Suprapubic skin (tissue), 4 donors: ENCODE measurements around the gene CD63. TPM values are rescaled to one million over a fixed set of nuclear protein-coding genes. Genes with fewer than 3 reads are reported as not detected.

Experiments used
- DNase-seq, 2 donors: peaks; one replicate each; pipeline ENCODE4 v3.0.0-alpha.2; 2019; ENCODE audit warnings: low spot score in 2 of 2
- H3K27ac ChIP-seq: fragments of 200-600 bp; sonication (generic); one replicate; pipeline ENCODE4 v1.5.1; 2019
- H3K27me3 ChIP-seq: fragments of 200-600 bp; sonication (generic); one replicate; pipeline ENCODE4 v1.5.1; 2019
- H3K36me3 ChIP-seq: fragments of 200-600 bp; sonication (generic); one replicate; pipeline ENCODE4 v1.5.1; 2019
- H3K4me1 ChIP-seq: fragments of 200-600 bp; sonication (generic); one replicate; pipeline ENCODE4 v1.5.1; 2019
- H3K4me3 ChIP-seq: fragments of 200-600 bp; sonication (generic); one replicate; pipeline ENCODE4 v1.5.1; 2019; ENCODE audit warnings: mild to moderate bottlenecking
- H3K9me3 ChIP-seq: fragments of 200-600 bp; sonication (generic); one replicate; pipeline ENCODE4 v1.5.1; 2019
- CTCF ChIP-seq, 2 donors: fragments of 200-600 bp in 1 of 2; fragments of 450-650 bp in 1 of 2; sonication (generic) in 1 of 2; IDR thresholded peaks; one replicate each; pipeline ENCODE4 v1.5.1; 2016 to 2019; ENCODE audit warnings: antibody characterized with exemption in 2 of 2, mild to moderate bottlenecking in 1 of 2, moderate library complexity in 1 of 2
- EP300 ChIP-seq: sonication (generic); formaldehyde crosslinking; IDR thresholded peaks from one replicate; pipeline ENCODE4 v1.6.1; 2017; ENCODE audit warnings: antibody characterized with exemption
- POLR2A ChIP-seq, 2 donors: fragments of 450-650 bp; IDR thresholded peaks; one replicate each; pipeline ENCODE4 v1.6.1; 2017; ENCODE audit warnings: antibody characterized with exemption in 2 of 2, mild to moderate bottlenecking in 2 of 2, moderate library complexity in 2 of 2
- POLR2AphosphoS5 ChIP-seq, 3 donors: sonication (generic); formaldehyde crosslinking; IDR thresholded peaks; one replicate each; pipeline ENCODE4 v1.6.1; 2017; ENCODE audit warnings: antibody characterized with exemption in 3 of 3
- WGBS: methylation state at CpG from one replicate; pipeline ENCODE4 v1.1.5; 2018; 5-methylcytosine and 5-hydroxymethylcytosine counted together
- total RNA-seq, 4 donors: library from RNA; depleted of rRNA; stranded (reverse); fragments of >200 nt; gene quantifications; one replicate each; pipeline ENCODE4 v1.1.0, GENCODE V29; 2016

The CD63 gene
- total RNA-seq, 4 donors from 2014 or later: 176 to 303 (median 193) TPM

GRCh38 chr12:55723516-55724225 is 5.1 kb downstream of the CD63 start:
- peaks cover 76% of the 10 kb centered on the region for H3K4me1 ChIP-seq
- peak in 1 of 2 donors; percentile 63 for DNase-seq
- peaks cover 36% of the 10 kb centered on the region for H3K36me3 ChIP-seq
- H3K9me3 ChIP-seq: no peaks in the 10 kb centered on the region
- no peak overlapping the region for H3K4me3 ChIP-seq
- peak overlapping the region; percentile 1 for H3K27ac ChIP-seq
- no peak for TF ChIP-seq CTCF (IDR thresholded peaks at IDR 0.05)
- TF ChIP-seq EP300: no peak
- TF ChIP-seq POLR2AphosphoS5 (IDR thresholded peaks at IDR 0.05): no peak
- no peak for TF ChIP-seq POLR2A (IDR thresholded peaks at IDR 0.05)
- H3K27me3 ChIP-seq: no peaks in the 10 kb centered on the region
- WGBS: 58% methylated on average over 6 of the region's 10 CpGs

- no peaks in the 10 kb centered on the region for H3K27me3 ChIP-seq
- H3K4me3 ChIP-seq: no peak overlapping the region
- TF ChIP-seq EP300 (no peak), POLR2A (IDR thresholded peaks at IDR 0.05) (no peak), POLR2AphosphoS5 (IDR thresholded peaks at IDR 0.05) (no peak), CTCF (IDR thresholded peaks at IDR 0.05) (no peak)
- H3K9me3 ChIP-seq: no peaks in the 10 kb centered on the region
- WGBS: 89% methylated on average over 8 of the region's 8 CpGs
- peaks cover 36% of the 10 kb centered on the region for H3K36me3 ChIP-seq
- H3K4me1 ChIP-seq: peaks cover 82% of the 10 kb centered on the region
- peak in 1 of 2 donors; percentile 54 for DNase-seq
- no peak overlapping the region for H3K27ac ChIP-seq
These were observed 5.9 kb downstream of the CD63 start for GRCh38 chr12:55722948-55723347.

- TF ChIP-seq POLR2A (IDR thresholded peaks at IDR 0.05) (no peak), POLR2AphosphoS5 (IDR thresholded peaks at IDR 0.05) (no peak), EP300 (no peak), CTCF (IDR thresholded peaks at IDR 0.05) (no peak)
- Histone ChIP-seq H3K4me3 (no peak overlapping the region), H3K4me1 (peaks cover 82% of the 10 kb centered on the region), H3K9me3 (no peaks in the 10 kb centered on the region), H3K36me3 (peaks cover 34% of the 10 kb centered on the region), H3K27ac (peak overlapping the region; percentile 29), H3K27me3 (no peaks in the 10 kb centered on the region)
- WGBS: 74% methylated on average over 14 of the region's 14 CpGs
- no peak for DNase-seq
These were observed 7.1 kb downstream of the CD63 start for GRCh38 chr12:55721601-55722213.

- Histone ChIP-seq H3K9me3 (no peaks in the 10 kb centered on the region), H3K27ac (peak overlapping the region; percentile 29), H3K4me3 (no peak overlapping the region), H3K27me3 (no peaks in the 10 kb centered on the region), H3K4me1 (peaks cover 81% of the 10 kb centered on the region), H3K36me3 (peaks cover 28% of the 10 kb centered on the region)
- no CpG with 5 or more reads among the region's 9 CpGs for WGBS
- TF ChIP-seq EP300 (no peak), POLR2A (IDR thresholded peaks at IDR 0.05) (no peak), CTCF (IDR thresholded peaks at IDR 0.05) (peak; percentile 13 to 37), POLR2AphosphoS5 (IDR thresholded peaks at IDR 0.05) (peak in 1 of 3 donors; percentile 14)
- DNase-seq: peak in 1 of 2 donors; percentile 83
These were observed 7.8 kb downstream of the CD63 start for GRCh38 chr12:55720894-55721444.

GRCh38 chr12:55720071-55720564 is 8.7 kb downstream of the CD63 start, which contains the start of gene RDH5:
RDH5 (plus strand) TSS chr12:55720393; CDS start chr12:55721185, 792 bp downstream.
- TF ChIP-seq CTCF (IDR thresholded peaks at IDR 0.05) (no peak), EP300 (no peak), POLR2AphosphoS5 (IDR thresholded peaks at IDR 0.05) (no peak), POLR2A (IDR thresholded peaks at IDR 0.05) (no peak)
- Histone ChIP-seq H3K9me3 (no peaks in the 10 kb centered on the region), H3K4me1 (peaks cover 80% of the 10 kb centered on the region), H3K36me3 (peaks cover 20% of the 10 kb centered on the region), H3K27ac (peak within 1 kb of the TSS; percentile 49), H3K27me3 (no peaks in the 10 kb centered on the region), H3K4me3 (no peak within 1 kb of the TSS)
- DNase-seq: no peak
- WGBS: 36% methylated on average over 6 of the region's 6 CpGs
